Right lobe of liver (tissue), 6 donors: ENCODE data around the gene LOXL4. TPM values are rescaled to one million over a fixed set of nuclear protein-coding genes. Genes with fewer than 3 reads are reported as not detected.

Experiments used
- ATAC-seq, 4 donors: fragments of 200-7000 bp; cut with Tn5 transposase; one replicate each; pipeline ENCODE4 v1.9.1; 2020; ENCODE audit warnings: mild to moderate bottlenecking in 4 of 4, moderate library complexity in 4 of 4
- DNase-seq, 3 donors: peaks; one replicate each; pipeline ENCODE4 v3.0.0-alpha.2; 2020
- H3K27ac ChIP-seq, 3 donors: fragments of 200-600 bp; one replicate each; pipeline ENCODE4 v1.8.0; 2022
- H3K27me3 ChIP-seq, 2 donors: fragments of 200-600 bp; one replicate each; pipeline ENCODE4 v1.8.0; 2022
- H3K36me3 ChIP-seq, 4 donors: fragments of 200-600 bp; sonication (generic) in 1 of 4; one replicate each; pipeline versions ENCODE4 v1.5.1 to v1.8.0; 2017 to 2022; ENCODE audit warnings: control low read depth in 1 of 4
- H3K4me1 ChIP-seq, 4 donors: fragments of 200-600 bp; sonication (generic) in 1 of 4; one replicate each; pipeline versions ENCODE4 v1.5.1 to v1.8.0; 2017 to 2022; ENCODE audit warnings: control low read depth in 1 of 4
- H3K4me3 ChIP-seq, 3 donors: fragments of 200-600 bp; one replicate each; pipeline ENCODE4 v1.8.0; 2022
- H3K9me3 ChIP-seq, 4 donors: fragments of 200-600 bp; sonication (generic) in 1 of 4; one replicate each; pipeline versions ENCODE4 v1.5.1 to v1.8.0; 2017 to 2022; ENCODE audit warnings: control low read depth in 1 of 4
- CTCF ChIP-seq, 4 donors: fragments of 200-600 bp in 3 of 4; fragments of 450-650 bp in 1 of 4; IDR thresholded peaks; one replicate each; pipeline versions ENCODE4 v1.5.1 to v1.8.0; 2016 to 2022; ENCODE audit warnings: antibody characterized with exemption in 4 of 4, mild to moderate bottlenecking in 2 of 4
- POLR2A ChIP-seq: fragments of 450-650 bp; IDR thresholded peaks from one replicate; pipeline ENCODE4 v1.6.1; 2017; ENCODE audit warnings: antibody characterized with exemption, mild to moderate bottlenecking
- WGBS: methylation state at CpG from one replicate; pipeline ENCODE4 v1.1.6; 2018; ENCODE audit warnings: low coverage, low lambda C conversion rate; ENCODE audit not compliant: insufficient coverage; ENCODE audit errors: missing lambda C conversion rate; 5-methylcytosine and 5-hydroxymethylcytosine counted together
- intact Hi-C, 2 donors: fragments of 100-400 bp; cut with DNase I; formaldehyde crosslinking; loops; one replicate each; pipeline versions ENCODE4 v1.11.2 to v1.14.1; 2022
- total RNA-seq, 6 experiments: library from RNA; depleted of rRNA in 2 of 6; stranded (reverse); fragments of >200 nt in 2 of 6; fragmentation: NEBNext Ultra II Directional in 3 of 6; extraction: Animal tissue kit (Norgen Biotek cat#: 25700) in 3 of 6; gene quantifications; one replicate each; pipeline versions ENCODE4 v1.1.0 to v1.2.4, GENCODE V29; 2016 to 2023
- donor health status: DM: no; HTN: yes; CAD: no.
- donor health status: DM: no; HTN: no; CAD: no.
- donor health status: DM: no; HTN: no; CAD: no.
- donor health status: DM: no; HTN: yes; CAD: no.
- donor health status: DM: no; HTN: yes; CAD: no.

The LOXL4 gene
- total RNA-seq, 6 experiments from 2014 or later = 0.51 to 33.4 (median 10.8) TPM

DNA sequence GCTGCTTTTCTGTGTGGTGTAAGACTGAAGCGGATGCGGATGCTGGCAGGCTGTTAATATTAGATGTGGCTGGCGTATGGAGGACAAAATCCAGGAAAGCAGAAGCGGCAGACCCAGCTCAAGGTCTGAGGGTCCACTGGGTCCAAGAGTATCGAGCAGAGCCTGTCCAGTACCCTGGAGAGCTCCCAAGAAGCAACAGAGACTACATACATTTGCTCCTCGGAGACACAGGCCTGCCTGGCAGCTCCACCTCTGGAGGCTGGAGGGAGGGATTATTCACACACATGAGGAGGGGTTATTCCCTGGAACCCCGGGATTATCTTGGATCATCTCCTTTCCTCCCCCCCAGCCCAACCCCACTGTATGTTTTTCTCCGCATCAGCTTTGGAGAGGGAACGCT lies 31.3 kb upstream of the LOXL4 start:
- Histone ChIP-seq H3K4me3 (no peak overlapping the region), H3K27ac (no peak overlapping the region), H3K9me3 (no peaks in the 10 kb centered on the region), H3K4me1 (no peaks in the 10 kb centered on the region), H3K36me3 (no peaks in the 10 kb centered on the region), H3K27me3 (no peaks in the 10 kb centered on the region)
- WGBS = 59% methylated on average over 8 of the region's 9 CpGs
- intact Hi-C loops = no loop called here
- TF ChIP-seq POLR2A = no peak
- no peak for TF ChIP-seq CTCF (IDR thresholded peaks at IDR 0.05)
- peak in 1 of 3 donors; percentile 6 for DNase-seq
- no peak for ATAC-seq

DNA sequence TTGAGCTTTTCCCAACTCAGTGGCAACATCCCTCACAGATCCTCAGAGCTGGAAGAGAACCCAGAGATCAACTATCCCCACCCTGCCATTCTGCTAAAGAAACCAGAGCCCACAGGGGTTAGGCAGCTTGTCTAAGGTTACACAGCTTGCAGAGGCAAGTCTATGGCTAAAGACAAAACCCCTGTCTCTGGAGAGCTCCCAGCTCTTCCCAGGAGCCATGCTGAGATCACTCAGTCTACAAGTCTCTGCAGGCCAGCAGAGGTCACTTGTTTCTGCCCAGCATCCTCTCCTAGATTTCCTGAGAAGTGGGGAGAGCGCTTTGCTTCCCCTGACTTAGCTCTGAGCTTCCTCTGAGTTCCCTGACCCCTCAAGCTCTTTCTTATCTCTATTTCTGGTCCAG lies 28.5 kb upstream of the LOXL4 start:
- DNase-seq (peak in 1 of 3 donors; percentile 21), ATAC-seq (peak in 2 of 4 donors; percentile 14 to 29)
- no peaks in the 10 kb centered on the region for H3K27me3 ChIP-seq
- H3K9me3 ChIP-seq = no peaks in the 10 kb centered on the region
- TF ChIP-seq POLR2A = no peak
- TF ChIP-seq CTCF (IDR thresholded peaks at IDR 0.05) = no peak
- H3K36me3 ChIP-seq = no peaks in the 10 kb centered on the region
- H3K27ac ChIP-seq = no peak overlapping the region
- intact Hi-C loops = no loop called here
- no peaks in the 10 kb centered on the region for H3K4me1 ChIP-seq
- WGBS = no CpG with 5 or more reads among the region's 1 CpG
- no peak overlapping the region for H3K4me3 ChIP-seq

DNA sequence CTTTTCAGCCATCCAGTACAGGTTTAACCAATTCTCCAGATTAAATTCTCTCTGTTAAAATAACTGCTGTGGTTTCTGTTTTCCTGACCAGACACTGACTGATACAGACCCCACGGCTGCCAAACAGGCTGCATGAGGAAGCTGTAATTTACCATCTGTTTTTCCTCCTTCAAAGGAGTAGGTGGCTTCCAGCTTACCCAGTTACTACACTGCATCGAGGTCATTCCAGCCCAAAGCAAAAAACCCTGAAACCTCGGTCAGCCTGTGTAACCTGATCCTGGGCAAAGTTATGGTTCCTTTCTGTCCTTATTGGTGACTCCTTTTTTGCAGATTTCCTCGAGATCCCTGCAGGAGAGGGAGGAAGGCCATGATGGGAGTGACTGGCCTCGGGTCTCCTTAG lies 27.9 kb upstream of the LOXL4 start:
- Histone ChIP-seq H3K9me3 (no peaks in the 10 kb centered on the region), H3K4me3 (no peak overlapping the region), H3K27me3 (no peaks in the 10 kb centered on the region), H3K4me1 (no peaks in the 10 kb centered on the region), H3K36me3 (no peaks in the 10 kb centered on the region), H3K27ac (no peak overlapping the region)
- TF ChIP-seq POLR2A (no peak), CTCF (IDR thresholded peaks at IDR 0.05) (no peak)
- ATAC-seq (no peak), DNase-seq (no peak)
- intact Hi-C loops = no loop called here
- WGBS = 38% methylated on average over 5 of the region's 5 CpGs

DNA sequence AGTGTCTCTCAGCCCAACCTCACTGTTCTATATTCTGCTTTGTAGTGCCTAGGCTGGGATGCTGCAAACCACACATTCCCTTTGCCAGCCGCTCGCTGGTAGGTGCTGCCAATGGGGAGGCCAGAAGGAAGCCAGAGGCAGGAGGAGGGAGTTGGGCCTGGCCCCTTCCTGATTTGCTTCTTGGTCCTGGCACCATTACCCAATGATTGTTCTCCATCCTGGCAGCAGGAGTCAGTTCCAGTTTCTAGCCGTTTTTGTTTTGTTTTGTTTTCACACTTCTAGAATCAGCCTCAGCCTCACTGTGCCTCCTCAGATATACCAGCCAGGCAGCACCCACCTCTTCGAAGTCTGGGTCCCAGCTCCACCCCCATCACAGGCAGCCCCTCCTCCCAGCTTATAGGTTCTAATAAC lies 27.4 kb upstream of the LOXL4 start:
- H3K4me1 ChIP-seq = no peaks in the 10 kb centered on the region
- WGBS = 25% methylated on average over 2 of the region's 4 CpGs
- no peaks in the 10 kb centered on the region for H3K27me3 ChIP-seq
- H3K27ac ChIP-seq = no peak overlapping the region
- H3K4me3 ChIP-seq = no peak overlapping the region
- TF ChIP-seq POLR2A (no peak), CTCF (IDR thresholded peaks at IDR 0.05) (no peak)
- ATAC-seq (peak in 1 of 4 donors; percentile 20), DNase-seq (peak in 1 of 3 donors; percentile 24)
- no peaks in the 10 kb centered on the region for H3K36me3 ChIP-seq
- H3K9me3 ChIP-seq = no peaks in the 10 kb centered on the region
- intact Hi-C loops = no loop called here

DNA sequence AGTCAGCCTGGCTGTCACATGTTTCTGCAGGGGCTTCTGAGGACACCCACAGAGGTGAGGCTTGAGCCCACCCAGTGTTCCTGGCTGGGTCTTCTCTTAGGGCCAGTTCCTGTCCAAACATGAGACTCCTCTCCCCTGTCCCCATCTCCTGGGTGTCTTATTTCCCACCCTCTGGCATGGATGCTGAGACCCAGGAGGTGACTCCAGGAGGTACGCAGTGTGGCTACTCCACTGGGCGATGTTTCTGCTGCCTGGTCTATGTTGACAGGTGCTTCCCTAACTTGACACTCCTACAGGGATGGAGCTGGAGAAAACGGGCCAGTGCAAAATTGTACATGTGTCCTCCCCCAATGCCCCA lies 26.3 kb upstream of the LOXL4 start:
- ATAC-seq = no peak
- intact Hi-C loops = no loop called here
- DNase-seq = no peak
- H3K27me3 ChIP-seq = no peaks in the 10 kb centered on the region
- no peaks in the 10 kb centered on the region for H3K9me3 ChIP-seq
- 76% methylated on average over 2 of the region's 3 CpGs for WGBS
- H3K27ac ChIP-seq = no peak overlapping the region
- H3K4me3 ChIP-seq = no peak overlapping the region
- H3K36me3 ChIP-seq = no peaks in the 10 kb centered on the region
- TF ChIP-seq CTCF (IDR thresholded peaks at IDR 0.05) = no peak
- TF ChIP-seq POLR2A = no peak
- no peaks in the 10 kb centered on the region for H3K4me1 ChIP-seq
